HG03457 (cell line): ENCODE results near the gene SPEN.
"Not testable (repeated sequence)": the region's sequence is repeated elsewhere in the genome, so short reads cannot be mapped to it uniquely, and the experiment has no call there.

ENCODE experiments used
- ATAC-seq: cut with Tn5 transposase; IDR thresholded peaks from one replicate; pipeline ENCODE4 v1.9.1; 2021; ENCODE audit warnings: moderate number of reproducible peaks; ENCODE audit not compliant: unreplicated experiment

The SPEN gene

GRCh38 chr1:15975805-15976680, 128.5 kb downstream of the SPEN start, which contains the start of gene ZBTB17:
Gene ZBTB17, minus strand, starts transcription at chr1:15976101. Its CDS starts 27,606 bp downstream, at chr1:15948495.
- no peak for ATAC-seq

GRCh38 chr1:15977947-15978346, 130.4 kb downstream of the SPEN start:
- ATAC-seq, result not testable (repeated sequence)

GRCh38 chr1:15981679-15982078, 134.2 kb downstream of the SPEN start:
- ATAC-seq, result no peak

- ATAC-seq, result no peak
Measured at GRCh38 chr1:15983275-15983674, 135.8 kb downstream of the SPEN start.

- no peak for ATAC-seq
Measured at GRCh38 chr1:15985611-15986297, 138.2 kb downstream of the SPEN start.

GRCh38 chr1:15988856-15989736, 141.6 kb downstream of the SPEN start:
- no peak for ATAC-seq

- ATAC-seq, result no peak
Measured at GRCh38 chr1:15989776-15990175, 142.3 kb downstream of the SPEN start.
